ENCODE data around the gene DNPEP. TPM values are rescaled to one million over a fixed set of nuclear protein-coding genes. Genes with fewer than 3 reads are reported as not detected.

DNPEP gene
- total and polyA plus RNA-seq, 2 of the 4 experiments (the other 2 are of a cell fraction) = 74.2 to 89.4 TPM

DNA sequence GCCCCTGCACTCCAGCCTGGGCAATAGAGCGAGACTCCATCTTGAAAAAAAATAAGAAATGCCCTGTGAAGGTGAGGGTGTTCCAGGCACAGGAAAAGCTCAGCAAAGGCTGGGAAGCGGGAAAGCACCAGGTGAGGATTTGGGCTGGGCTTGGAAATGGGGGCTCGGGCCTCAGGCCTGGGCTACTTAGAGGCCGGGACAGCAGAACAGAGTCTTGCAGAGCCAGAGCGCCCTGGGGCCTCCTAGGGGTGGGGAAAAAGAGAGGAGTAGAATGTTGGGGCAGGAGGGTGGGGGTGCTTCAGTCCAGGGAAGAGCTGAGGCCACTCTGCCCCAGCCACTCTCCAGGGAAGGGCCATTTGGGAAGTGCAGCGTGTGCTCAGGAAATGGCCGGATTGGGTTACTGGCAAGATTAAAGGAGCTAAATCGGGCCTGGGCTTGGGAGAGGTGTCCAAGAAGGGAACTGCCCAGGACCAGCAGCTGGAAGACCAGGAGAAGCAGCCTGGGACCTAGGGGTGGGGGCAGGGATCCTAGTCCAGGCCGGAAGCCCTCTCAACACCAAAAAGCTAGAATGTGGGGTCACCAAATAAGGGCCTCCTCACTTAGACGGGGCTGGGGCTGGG is 16.7 kb upstream of the DNPEP start:
- Histone ChIP-seq H3K4me2 (ENCODE audit: low read depth, low read length) (no peak overlapping the region), H3K18ac (ENCODE audit: low read depth, low read length) (no peak overlapping the region), H4K8ac (ENCODE audit: low read depth in 2 of 2, low read length in 2 of 2) (peak overlapping the region in 1 of 2 experiments; percentile 51; a peak in 2 of 4 replicates), H2AFZ (replicated peaks; ENCODE audit: low read length, poor library complexity) (peak overlapping the region; percentile 77), H3K9ac (ENCODE audit: low read depth, low read length) (no peak overlapping the region), H3K14ac (replicated peaks; ENCODE audit: low read depth, low read length) (no peak overlapping the region), H3K36me3 (ENCODE audit: control insufficient read depth, insufficient read depth, low read length) (no peaks in the 10 kb centered on the region), H3K56ac (ENCODE audit: extremely low read depth, insufficient read depth, low read length) (no peak overlapping the region), H2AK5ac (ENCODE audit: low read depth, low read length) (peak overlapping the region; percentile 45; the same call in 1 of the 2 replicates), H3K23ac (ENCODE audit: low read depth, low read length) (no peak overlapping the region), H2BK15ac (ENCODE audit: low read depth, low read length) (no peak overlapping the region; the same call in 2 of the 3 replicates), H3K27ac (ENCODE audit: insufficient read depth, low read length) (no peak overlapping the region), H3K4me3 (ENCODE audit: insufficient read depth, low read depth, low read length) (no peak overlapping the region), H3K27me3 (ENCODE audit: control insufficient read depth, insufficient read depth, low read length) (no peaks in the 10 kb centered on the region; the same call in 1 of the 2 replicates), H2AK9ac (replicated peaks; ENCODE audit: low read depth, low read length, poor library complexity) (peak overlapping the region; percentile 44), H2BK20ac (ENCODE audit: low read depth, low read length) (no peak overlapping the region), H4K91ac (ENCODE audit: insufficient read depth, low read depth, low read length) (peak overlapping the region; percentile 32; the same call in 1 of the 2 replicates), H3K4ac (ENCODE audit: low read depth, low read length) (peak overlapping the region; percentile 27; the same call in 1 of the 2 replicates), H2BK120ac (ENCODE audit: low read depth, low read length) (peak overlapping the region; percentile 42; the same call in 1 of the 2 replicates), H3K79me1 (ENCODE audit: low read depth in 1 of 2, low read length in 2 of 2) (no peaks in the 10 kb centered on the region), H2BK5ac (ENCODE audit: low read depth, low read length, poor library complexity, severe bottlenecking) (no peak overlapping the region), H3K9me3 (ENCODE audit: control insufficient read depth, insufficient read depth, low read length) (no peaks in the 10 kb centered on the region), H4K5ac (ENCODE audit: low read depth, low read length) (no peak overlapping the region), H4K20me1 (ENCODE audit: insufficient read depth, low read length) (no peaks in the 10 kb centered on the region), H3K9me1 (ENCODE audit: insufficient read depth, low read length) (peaks cover 24% of the 10 kb centered on the region), H3K4me1 (ENCODE audit: control insufficient read depth, insufficient read depth, low read length) (peaks cover 26% of the 10 kb centered on the region)
- in situ Hi-C loops (cut with MboI; ENCODE audit: low sequenced_read_pairs) = loop anchor here (5.0 kb wide), 1 partner anchor 128 kb away; no protein-coding TSS in a partner anchor
- ChIA-PET CTCF (interaction anchor here (1.0 to 4.0 kb wide), 6 partner anchors 17 to 126 kb away, joined by 3 to 36 read pairs (median 4); partner anchors contain the start of gene DNPEP), POLR2A (ENCODE audit: unreplicated experiment) (no interaction called here)
- BruUV-seq (replicated peaks) = no TSS peak
- intact Hi-C loops (cut with micrococcal nuclease) = no loop called here
- 84% methylated on average over 5 of the region's 10 CpGs; no CpG with 5 or more reads in 1 of the 2 experiments for WGBS, 2 experiments (ENCODE audit: extremely low coverage in 2 of 2, insufficient read length in 1 of 2)
- DNase-seq (no peak), ATAC-seq (ENCODE audit: low read depth) (no peak)
- dilution Hi-C loops (cut with HindIII; ENCODE audit: low sequenced_read_pairs, unreplicated experiment) = no loop called here
- no peak for TF ChIP-seq MAFK (IDR thresholded peaks at IDR 0.05; ENCODE audit: low read depth, low read length)

Measured in IMR-90 (cell line).